Stimulated activated naive CD8-positive, alpha-beta T cell treated with anti-CD3 and anti-CD28 coated beads, Interleukin-15, amount 100 ng/mL, for 72 hours (primary cell): ENCODE data around the gene SV2B.

ENCODE experiments used
- ATAC-seq: fragments of 150-1000 bp; cut with Tn5 transposase; 2 replicates; pipeline ENCODE4 v1.10.0; 2021; ENCODE audit warnings: mild to moderate bottlenecking, moderate library complexity
- DNase-seq, 2 donors: peaks; one replicate each; pipeline ENCODE4 v3.0.0; 2021 to 2022
- H3K27ac Mint-ChIP-seq, 2 donors: one replicate each; pipeline ENCODE4 v1.8.0; 2022; ENCODE audit warnings: mild to moderate bottlenecking in 2 of 2, mixed read lengths in 2 of 2, moderate library complexity in 2 of 2
- H3K27me3 Mint-ChIP-seq: one replicate; pipeline ENCODE4 v1.8.0; 2022; ENCODE audit warnings: mixed read lengths
- H3K4me1 Mint-ChIP-seq: one replicate; pipeline ENCODE4 v1.8.0; 2022; ENCODE audit warnings: mild to moderate bottlenecking, mixed read lengths
- H3K4me3 Mint-ChIP-seq, 2 donors: one replicate each; pipeline ENCODE4 v1.8.0; 2022; ENCODE audit warnings: mild to moderate bottlenecking in 2 of 2, mixed read lengths in 2 of 2, moderate library complexity in 1 of 2
- H3K9me3 Mint-ChIP-seq, 2 donors: one replicate each; pipeline ENCODE4 v1.8.0; 2022; ENCODE audit warnings: mixed read lengths in 2 of 2

The SV2B gene

GRCh38 chr15:91252322-91252721 lies 152.3 kb downstream of the SV2B start:
- Mint-ChIP-seq H3K9me3 (no peaks in the 10 kb centered on the region), H3K27me3 (peaks cover 6% of the 10 kb centered on the region), H3K27ac (no peak overlapping the region), H3K4me1 (peaks cover 5% of the 10 kb centered on the region), H3K4me3 (no peak overlapping the region)
- DNase-seq (no peak), ATAC-seq (no peak)

DNA sequence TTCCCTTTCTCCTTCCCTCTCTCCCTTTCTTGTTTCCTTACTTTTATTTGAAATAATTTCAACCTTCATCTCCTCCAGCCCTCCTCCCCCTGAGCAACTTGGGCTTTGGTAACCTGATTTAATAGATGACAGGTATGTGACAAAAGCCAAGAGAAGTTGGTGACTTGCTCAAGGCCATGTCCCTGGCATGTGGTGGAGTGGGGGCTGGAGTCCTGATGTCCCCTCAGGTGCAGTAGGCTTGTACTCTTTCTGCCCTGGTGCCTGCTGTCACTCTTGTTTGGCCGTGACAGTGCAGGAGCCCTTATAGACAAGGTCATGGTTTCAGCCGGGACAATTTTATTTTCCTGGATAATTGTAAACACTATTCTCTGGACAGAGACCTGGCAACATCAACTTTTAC lies 152.7 kb downstream of the SV2B start:
- no peak for DNase-seq
- ATAC-seq, result no peak
- Mint-ChIP-seq H3K9me3 (no peaks in the 10 kb centered on the region), H3K4me1 (peaks cover 5% of the 10 kb centered on the region), H3K27me3 (peaks cover 6% of the 10 kb centered on the region), H3K4me3 (no peak overlapping the region), H3K27ac (no peak overlapping the region)

GRCh38 chr15:91253605-91254004 lies 153.5 kb downstream of the SV2B start:
- H3K9me3 Mint-ChIP-seq, result no peaks in the 10 kb centered on the region
- DNase-seq (no peak), ATAC-seq (no peak)
- H3K4me1 Mint-ChIP-seq, result peaks cover 5% of the 10 kb centered on the region
- H3K4me3 Mint-ChIP-seq, result no peak overlapping the region
- H3K27ac Mint-ChIP-seq, result no peak overlapping the region
- peaks cover 6% of the 10 kb centered on the region for H3K27me3 Mint-ChIP-seq

- peak overlapping the region in 1 of 2 donors; percentile 66 for H3K27ac Mint-ChIP-seq
- ATAC-seq, result no peak
- H3K4me3 Mint-ChIP-seq, result no peak overlapping the region
- H3K27me3 Mint-ChIP-seq, result peaks cover 6% of the 10 kb centered on the region
- H3K4me1 Mint-ChIP-seq, result peaks cover 5% of the 10 kb centered on the region
- H3K9me3 Mint-ChIP-seq, result no peaks in the 10 kb centered on the region
- no peak for DNase-seq
Measured at GRCh38 chr15:91254766-91255165, 154.7 kb downstream of the SV2B start.

DNA sequence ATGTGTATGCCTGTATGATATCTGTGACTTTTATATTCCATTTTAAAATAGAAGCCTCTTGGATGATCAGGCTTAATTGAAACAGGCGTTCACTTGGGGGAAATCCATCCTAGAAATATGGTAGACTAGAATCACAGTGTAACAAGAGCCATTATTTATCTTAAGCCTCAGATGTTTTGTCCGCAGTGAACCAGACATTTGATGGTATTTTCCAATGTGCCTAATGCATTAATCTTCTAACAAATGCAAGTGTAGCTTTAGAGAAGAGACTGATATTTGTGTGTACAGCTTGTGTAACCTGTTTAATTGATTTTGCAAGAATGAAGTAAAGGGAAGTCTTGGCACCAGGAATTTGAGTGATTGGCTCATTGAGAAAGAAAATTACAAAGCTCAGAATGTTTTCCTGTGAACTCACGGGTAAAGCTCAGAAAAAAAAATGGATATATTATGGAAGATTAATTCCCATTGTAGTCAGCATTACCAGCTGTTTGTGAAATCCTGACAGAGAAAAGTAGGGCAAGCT lies 155.7 kb downstream of the SV2B start:
- ATAC-seq (no peak), DNase-seq (no peak)
- H3K27me3 Mint-ChIP-seq, result peaks cover 6% of the 10 kb centered on the region
- H3K27ac Mint-ChIP-seq, result no peak overlapping the region
- H3K9me3 Mint-ChIP-seq, result no peaks in the 10 kb centered on the region
- H3K4me1 Mint-ChIP-seq, result peaks cover 5% of the 10 kb centered on the region
- H3K4me3 Mint-ChIP-seq, result no peak overlapping the region

DNA sequence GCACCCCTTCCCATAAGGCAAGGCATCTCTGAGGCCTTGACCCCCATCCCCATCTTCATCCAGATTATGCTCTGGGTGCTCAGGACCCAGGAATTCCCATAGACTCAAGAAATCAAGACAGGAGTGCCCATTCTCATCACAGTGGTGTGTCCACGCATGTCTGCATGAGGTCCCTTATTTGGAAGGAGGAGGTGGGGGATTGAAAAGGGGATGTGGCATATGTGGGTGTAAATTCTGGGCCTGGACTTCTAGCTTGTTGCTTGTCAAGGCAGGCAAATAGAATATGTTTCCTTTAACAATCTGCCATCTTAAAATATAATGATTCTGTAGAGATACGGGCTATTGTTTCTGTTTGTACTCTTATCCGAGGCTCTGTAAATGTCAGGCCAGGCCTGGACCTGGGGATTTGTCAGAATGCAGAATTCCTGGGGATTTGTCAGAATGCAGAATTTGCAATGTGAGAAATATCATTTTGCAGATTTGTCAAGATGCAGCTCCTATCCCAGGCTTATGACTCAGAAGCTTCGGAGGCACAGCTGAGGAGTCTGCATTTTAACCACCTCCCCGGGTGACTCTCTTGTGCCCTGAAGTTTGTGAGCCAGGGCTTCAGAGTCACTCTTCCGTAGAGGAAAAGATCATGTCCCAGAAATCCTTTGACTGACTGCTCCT lies 157.8 kb downstream of the SV2B start:
- no peaks in the 10 kb centered on the region for H3K27me3 Mint-ChIP-seq
- no peak overlapping the region for H3K27ac Mint-ChIP-seq
- H3K4me1 Mint-ChIP-seq, result peaks cover 5% of the 10 kb centered on the region

GRCh38 chr15:91258415-91258759 lies 158.3 kb downstream of the SV2B start:
- Mint-ChIP-seq H3K9me3 (no peaks in the 10 kb centered on the region), H3K4me1 (peaks cover 5% of the 10 kb centered on the region), H3K27me3 (no peaks in the 10 kb centered on the region), H3K4me3 (no peak overlapping the region), H3K27ac (no peak overlapping the region)
- DNase-seq (no peak), ATAC-seq (peak; percentile 64)

More for the DNA sequence above, 157.8 kb downstream of the SV2B start:
- Mint-ChIP-seq H3K4me3 (no peak overlapping the region), H3K9me3 (no peaks in the 10 kb centered on the region)
- ATAC-seq (no peak), DNase-seq (no peak)

DNA sequence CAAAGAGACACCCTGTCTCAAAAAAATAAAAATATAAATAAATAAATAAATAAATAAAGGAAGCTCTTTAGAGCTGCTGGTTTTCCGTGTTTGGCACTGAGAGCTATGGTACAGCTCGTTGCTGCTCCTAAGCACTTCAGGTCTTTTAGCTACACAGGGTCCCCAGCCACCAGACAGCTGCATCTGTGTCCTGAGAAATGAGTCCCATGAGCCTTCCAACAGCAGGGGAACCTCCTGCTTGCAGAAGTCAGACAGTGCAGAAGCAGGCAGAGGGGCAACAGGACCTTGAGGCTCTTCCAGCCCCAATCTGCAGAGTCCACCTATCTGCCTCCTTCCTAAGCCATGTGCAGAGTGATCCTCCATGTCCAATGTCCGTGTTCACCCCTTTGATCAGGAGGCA lies 159.0 kb downstream of the SV2B start:
- Mint-ChIP-seq H3K9me3 (no peaks in the 10 kb centered on the region), H3K27me3 (no peaks in the 10 kb centered on the region), H3K27ac (no peak overlapping the region), H3K4me1 (no peaks in the 10 kb centered on the region), H3K4me3 (no peak overlapping the region)
- ATAC-seq (no peak), DNase-seq (no peak)

GRCh38 chr15:91261345-91261744 lies 161.3 kb downstream of the SV2B start:
- Mint-ChIP-seq H3K4me3 (no peak overlapping the region), H3K9me3 (no peaks in the 10 kb centered on the region), H3K27me3 (no peaks in the 10 kb centered on the region), H3K27ac (no peak overlapping the region), H3K4me1 (no peaks in the 10 kb centered on the region)
- ATAC-seq (no peak), DNase-seq (no peak)

DNA sequence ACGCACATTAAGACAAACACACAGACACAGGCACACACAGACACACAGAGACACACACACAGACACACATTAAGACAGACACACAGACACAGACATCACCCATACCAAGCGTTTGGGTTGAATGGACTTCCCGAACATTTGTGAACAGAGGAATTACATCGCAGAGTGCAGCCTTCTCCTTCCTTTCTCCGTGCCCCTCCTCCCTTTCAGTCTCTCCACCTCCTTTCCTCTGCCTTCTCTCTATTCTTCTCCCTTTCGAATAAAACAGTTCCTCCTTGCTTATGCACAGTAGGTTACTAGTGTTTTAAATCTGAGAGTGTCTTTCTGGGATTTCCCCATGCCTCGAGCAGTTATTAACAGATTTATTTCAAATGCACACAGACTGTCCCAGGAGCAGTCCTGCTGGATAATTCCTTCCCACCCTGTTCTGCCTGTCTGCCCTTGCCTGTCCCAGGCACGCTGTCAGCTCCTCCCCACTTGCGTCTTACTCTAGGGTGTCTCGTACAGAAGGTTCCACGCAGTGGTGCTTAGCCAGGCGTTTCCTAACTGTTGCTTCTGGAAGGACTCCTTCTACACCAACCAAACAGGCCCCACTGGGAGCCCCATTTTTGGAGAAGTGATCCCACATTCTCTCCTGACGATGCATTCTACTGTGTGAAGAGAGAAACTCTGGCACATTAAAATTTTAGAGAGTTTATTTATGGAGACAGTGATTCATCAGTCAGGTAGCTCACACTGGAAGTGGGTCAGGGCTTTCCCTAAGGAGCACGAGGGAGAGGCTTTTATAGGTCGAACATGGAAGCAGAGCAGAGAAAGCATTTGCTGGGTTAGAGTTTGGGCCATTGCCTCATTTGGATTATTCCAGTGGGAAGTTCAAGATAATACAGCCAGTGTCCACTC lies 163.8 kb downstream of the SV2B start:
- H3K4me1 Mint-ChIP-seq, result no peaks in the 10 kb centered on the region
- no peak for DNase-seq
- H3K27ac Mint-ChIP-seq, result no peak overlapping the region

DNA sequence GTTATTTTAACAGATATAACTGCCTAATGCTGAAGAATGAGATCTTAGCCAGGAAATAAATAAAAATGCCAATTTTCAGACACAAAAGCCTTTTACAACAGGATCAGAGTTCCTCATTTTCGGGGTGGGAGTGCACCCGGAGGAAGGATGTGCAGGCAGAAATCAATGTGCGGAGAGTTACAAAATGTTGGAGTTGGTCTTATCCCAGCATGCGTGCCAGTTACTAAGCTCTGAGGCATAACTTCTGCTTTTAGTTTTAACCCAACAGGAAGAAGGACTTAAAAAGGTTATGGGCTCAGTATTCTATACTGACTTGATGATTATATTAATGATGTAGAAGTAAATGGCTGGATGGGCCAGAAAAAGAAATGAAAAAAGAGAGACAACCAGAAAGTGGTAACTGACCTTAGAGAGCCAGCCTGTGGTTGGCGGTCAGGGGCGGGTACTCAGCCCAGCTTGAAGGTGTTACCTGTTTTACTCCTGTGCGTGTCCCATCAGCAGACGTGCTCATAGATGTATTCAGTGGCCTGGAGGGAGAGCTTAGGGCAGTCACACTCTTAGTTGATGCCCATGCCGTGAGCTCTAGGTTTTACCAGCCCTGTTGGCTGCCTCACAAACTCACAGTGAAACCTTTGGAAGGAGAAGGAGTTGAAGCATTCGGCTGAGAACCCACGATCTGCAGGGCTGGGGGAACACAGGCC lies 164.7 kb downstream of the SV2B start:
- Mint-ChIP-seq H3K4me1 (no peaks in the 10 kb centered on the region), H3K4me3 (no peak overlapping the region)
- no peak for ATAC-seq

More for the DNA sequence above, 163.8 kb downstream of the SV2B start:
- no peaks in the 10 kb centered on the region for H3K27me3 Mint-ChIP-seq
- no peak overlapping the region for H3K4me3 Mint-ChIP-seq
- no peak for ATAC-seq
- no peaks in the 10 kb centered on the region for H3K9me3 Mint-ChIP-seq

DNA sequence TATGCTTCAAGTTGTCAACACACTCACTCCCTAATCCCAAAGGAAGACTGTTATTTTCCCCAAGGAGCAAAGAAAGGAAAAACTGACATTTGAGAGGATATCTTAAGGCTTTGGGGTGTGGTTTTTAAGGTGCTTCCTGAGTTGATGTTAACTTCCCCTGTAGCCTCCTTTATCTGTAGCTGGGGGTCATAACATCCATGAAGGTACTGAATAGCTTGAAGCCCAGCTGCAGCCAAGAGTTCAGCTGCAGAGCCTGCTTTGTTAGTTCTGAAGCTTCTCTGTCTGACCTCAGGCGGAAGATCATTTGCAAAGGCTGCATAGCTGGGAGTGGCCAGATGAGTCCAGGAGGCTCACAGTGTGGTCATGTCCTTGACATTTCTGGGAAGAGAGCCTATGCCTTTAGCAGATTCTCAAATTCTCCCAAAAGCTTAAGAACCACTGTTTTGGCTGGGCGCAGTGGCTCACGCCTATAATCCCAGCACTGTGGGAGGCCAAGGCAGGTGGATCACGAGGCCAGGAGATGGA lies 165.4 kb downstream of the SV2B start:
- ATAC-seq, result no peak
- H3K9me3 Mint-ChIP-seq, result no peaks in the 10 kb centered on the region
- H3K27ac Mint-ChIP-seq, result no peak overlapping the region
- H3K4me3 Mint-ChIP-seq, result no peak overlapping the region
- no peaks in the 10 kb centered on the region for H3K4me1 Mint-ChIP-seq
- peaks cover 7% of the 10 kb centered on the region for H3K27me3 Mint-ChIP-seq
- no peak for DNase-seq

More for the DNA sequence above, 164.7 kb downstream of the SV2B start:
- H3K27ac Mint-ChIP-seq, result no peak overlapping the region
- peaks cover under 1% of the 10 kb centered on the region for H3K27me3 Mint-ChIP-seq
- DNase-seq, result no peak
- no peaks in the 10 kb centered on the region for H3K9me3 Mint-ChIP-seq

DNA sequence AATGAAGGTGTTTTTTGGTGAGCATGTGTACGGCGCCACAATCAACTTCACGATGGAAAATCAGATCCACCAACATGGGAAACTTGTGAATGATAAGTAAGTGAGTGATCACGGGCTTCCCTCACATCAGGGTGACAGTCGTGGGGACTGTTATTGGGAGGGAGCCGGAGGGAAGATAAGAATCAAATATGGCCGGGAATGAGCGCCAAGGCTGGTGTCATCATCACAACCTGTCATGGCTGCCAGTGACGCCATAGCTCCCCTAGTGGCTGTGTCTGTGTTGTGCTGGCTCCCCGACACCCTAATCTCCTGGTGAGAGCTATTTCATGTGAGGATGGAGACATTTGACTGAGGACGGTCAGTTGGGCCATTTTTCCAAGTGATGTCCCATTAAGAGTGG lies 168.5 kb downstream of the SV2B start:
- DNase-seq (no peak), ATAC-seq (peak; percentile 53)
- no peaks in the 10 kb centered on the region for H3K9me3 Mint-ChIP-seq
- no peaks in the 10 kb centered on the region for H3K4me1 Mint-ChIP-seq
- no peak overlapping the region for H3K4me3 Mint-ChIP-seq
- no peak overlapping the region for H3K27ac Mint-ChIP-seq
- peaks cover 24% of the 10 kb centered on the region for H3K27me3 Mint-ChIP-seq

GRCh38 chr15:91270747-91271146 lies 170.7 kb downstream of the SV2B start:
- DNase-seq (no peak), ATAC-seq (no peak)
- no peak overlapping the region for H3K4me3 Mint-ChIP-seq
- no peak overlapping the region for H3K27ac Mint-ChIP-seq
- H3K9me3 Mint-ChIP-seq, result peaks cover 0 to under 1% of the 10 kb centered on the region in 2 donors
- peaks cover 24% of the 10 kb centered on the region for H3K27me3 Mint-ChIP-seq
- H3K4me1 Mint-ChIP-seq, result no peaks in the 10 kb centered on the region

DNA sequence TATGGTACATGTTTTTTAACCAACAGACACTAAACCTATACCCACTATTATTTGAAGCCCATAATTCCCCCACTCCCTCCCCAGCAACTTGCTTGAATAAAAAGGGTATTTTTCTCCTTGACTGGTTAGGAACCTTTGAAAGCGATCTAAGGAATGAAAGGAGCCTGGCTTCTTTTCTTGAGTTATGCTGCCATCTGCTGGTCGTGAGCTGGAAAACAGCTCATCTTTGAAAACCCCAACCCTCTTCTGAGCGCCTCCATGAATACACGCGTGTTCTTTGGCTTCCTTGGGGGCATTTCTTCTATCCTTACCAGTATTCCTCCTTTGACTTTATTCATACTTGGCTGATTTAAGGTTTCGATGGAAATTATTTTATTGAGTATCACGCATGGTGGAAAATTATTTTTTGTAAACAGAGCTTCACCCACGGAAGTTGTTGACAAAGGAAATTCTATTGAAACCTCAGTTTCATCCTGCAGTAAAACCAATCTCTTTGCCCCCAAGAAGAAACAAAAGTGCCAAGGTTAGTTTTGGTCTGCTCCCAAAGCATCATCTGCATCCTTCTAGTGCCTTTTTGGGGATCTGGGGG lies 171.6 kb downstream of the SV2B start:
- DNase-seq (peak; percentile 48 to 49), ATAC-seq (peak; percentile 68)
- H3K4me1 Mint-ChIP-seq, result no peaks in the 10 kb centered on the region
- no peak overlapping the region for H3K27ac Mint-ChIP-seq
- peak overlapping the region in 1 of 2 donors; percentile 32 for H3K4me3 Mint-ChIP-seq
- peaks cover 5 to 8% of the 10 kb centered on the region in 2 donors for H3K9me3 Mint-ChIP-seq
- H3K27me3 Mint-ChIP-seq, result peaks cover 24% of the 10 kb centered on the region
